Stimulated activated naive CD4-positive, alpha-beta T cell treated with Interleukin-2 at 50 U/mL for 16 hours (primary cell): ENCODE measurements around the gene TCF7.

Experiments used
- DNase-seq: peaks from one replicate; lab custom pipeline; 2025; lab: John Stamatoyannopoulos, UW

The TCF7 gene

GRCh38 chr5:134113363-134113889 lies 1.1 kb upstream of the TCF7 start:
- no peak for DNase-seq

GRCh38 chr5:134114886-134115805 lies 665 bp downstream of the TCF7 start:
- DNase-seq, result peak; percentile 76

GRCh38 chr5:134115806-134116175 lies 1.3 kb downstream of the TCF7 start:
- DNase-seq, result no peak

- no peak for DNase-seq
Measured at GRCh38 chr5:134116286-134116685, 1.8 kb downstream of the TCF7 start.

- DNase-seq, result no peak
Measured at GRCh38 chr5:134116789-134117761, 2.6 kb downstream of the TCF7 start.

GRCh38 chr5:134118212-134118835 lies 3.8 kb downstream of the TCF7 start:
- DNase-seq, result no peak

GRCh38 chr5:134119720-134120119 lies 5.2 kb downstream of the TCF7 start:
- no peak for DNase-seq

- DNase-seq, result no peak
Measured at GRCh38 chr5:134120386-134121138, 6.1 kb downstream of the TCF7 start.

- DNase-seq, result peak; percentile 38
Measured at GRCh38 chr5:134122530-134122929, 8.0 kb downstream of the TCF7 start.

- no peak for DNase-seq
Measured at GRCh38 chr5:134123360-134123759, 8.9 kb downstream of the TCF7 start.

- no peak for DNase-seq
Measured at GRCh38 chr5:134124289-134125038, 10.0 kb downstream of the TCF7 start.

GRCh38 chr5:134125039-134126015 lies 10.8 kb downstream of the TCF7 start:
- DNase-seq, result no peak

- DNase-seq, result peak; percentile 47
Measured at GRCh38 chr5:134127376-134127861, 12.9 kb downstream of the TCF7 start.

- DNase-seq, result no peak
Measured at GRCh38 chr5:134127988-134128647, 13.6 kb downstream of the TCF7 start.

- DNase-seq, result no peak
Measured at GRCh38 chr5:134128648-134128995, 14.1 kb downstream of the TCF7 start.

GRCh38 chr5:134129411-134130238 lies 15.1 kb downstream of the TCF7 start:
- DNase-seq, result no peak

- no peak for DNase-seq
Measured at GRCh38 chr5:134130239-134130945, 15.9 kb downstream of the TCF7 start.
